Measurements from ENCODE around the gene FIGN. TPM values are rescaled to one million over a fixed set of nuclear protein-coding genes. Genes with fewer than 3 reads are reported as not detected.

Gene FIGN
- polyA plus RNA-seq, 1 experiment, result 2.2 TPM

- no peak for DNase-seq (ENCODE audit: low read depth, low spot score)
- POLR2A ChIA-PET, result no interaction called here
- Histone ChIP-seq H3K9me3 (ENCODE audit: control insufficient read depth, insufficient read depth, low read length) (no peaks in the 10 kb centered on the region), H3K4me3 (ENCODE audit: low read depth, low read length) (no peak overlapping the region), H3K27ac (ENCODE audit: low read depth, low read length) (no peak overlapping the region), H3K27me3 (ENCODE audit: control insufficient read depth, insufficient read depth, low read length) (no peaks in the 10 kb centered on the region)
- CTCF ChIA-PET, result no interaction called here
- TF ChIP-seq CTCF (IDR thresholded peaks at IDR 0.05; ENCODE audit: low read depth, low read length), result no peak
Observed at GRCh38 chr2:163554864-163555263, 180.9 kb downstream of the FIGN start.

- no peak for TF ChIP-seq CTCF (IDR thresholded peaks at IDR 0.05; ENCODE audit: low read depth, low read length)
- POLR2A ChIA-PET, result no interaction called here
Observed at GRCh38 chr2:163553601-163554000, 182.2 kb downstream of the FIGN start.

GRCh38 chr2:163552758-163553157 is 183.1 kb downstream of the FIGN start:
- Histone ChIP-seq H3K4me3 (ENCODE audit: low read depth, low read length) (no peak overlapping the region), H3K27me3 (ENCODE audit: control insufficient read depth, insufficient read depth, low read length) (no peaks in the 10 kb centered on the region), H3K27ac (ENCODE audit: low read depth, low read length) (no peak overlapping the region), H3K9me3 (ENCODE audit: control insufficient read depth, insufficient read depth, low read length) (no peaks in the 10 kb centered on the region)
- ChIA-PET CTCF (no interaction called here), POLR2A (no interaction called here)
- DNase-seq (ENCODE audit: low read depth, low spot score), result no peak
- TF ChIP-seq CTCF (IDR thresholded peaks at IDR 0.05; ENCODE audit: low read depth, low read length), result no peak

More at GRCh38 chr2:163553601-163554000, 182.2 kb downstream of the FIGN start:
- no peak overlapping the region for H3K27ac ChIP-seq (ENCODE audit: low read depth, low read length)
- DNase-seq (ENCODE audit: low read depth, low spot score), result no peak
- no peak overlapping the region for H3K4me3 ChIP-seq (ENCODE audit: low read depth, low read length)
- H3K9me3 ChIP-seq (ENCODE audit: control insufficient read depth, insufficient read depth, low read length), result no peaks in the 10 kb centered on the region
- H3K27me3 ChIP-seq (ENCODE audit: control insufficient read depth, insufficient read depth, low read length), result no peaks in the 10 kb centered on the region
- CTCF ChIA-PET, result no interaction called here

- H3K27ac ChIP-seq (ENCODE audit: low read depth, low read length), result no peak overlapping the region
- H3K4me3 ChIP-seq (ENCODE audit: low read depth, low read length), result no peak overlapping the region
- POLR2A ChIA-PET, result no interaction called here
- DNase-seq (ENCODE audit: low read depth, low spot score), result no peak
- no peak for TF ChIP-seq CTCF (IDR thresholded peaks at IDR 0.05; ENCODE audit: low read depth, low read length)
- H3K27me3 ChIP-seq (ENCODE audit: control insufficient read depth, insufficient read depth, low read length), result no peaks in the 10 kb centered on the region
- CTCF ChIA-PET, result interaction anchor here (1.0 kb wide), 1 partner anchor 183 kb away, joined by 3 read pairs; no protein-coding TSS in a partner anchor
- no peaks in the 10 kb centered on the region for H3K9me3 ChIP-seq (ENCODE audit: control insufficient read depth, insufficient read depth, low read length)
Observed at GRCh38 chr2:163551616-163552373, 184.0 kb downstream of the FIGN start.

- H3K4me3 ChIP-seq (ENCODE audit: low read depth, low read length), result no peak overlapping the region
- DNase-seq (ENCODE audit: low read depth, low spot score), result no peak
- no peak for TF ChIP-seq CTCF (IDR thresholded peaks at IDR 0.05; ENCODE audit: low read depth, low read length)
- no peaks in the 10 kb centered on the region for H3K27me3 ChIP-seq (ENCODE audit: control insufficient read depth, insufficient read depth, low read length)
- ChIA-PET CTCF (no interaction called here), POLR2A (no interaction called here)
- H3K9me3 ChIP-seq (ENCODE audit: control insufficient read depth, insufficient read depth, low read length), result no peaks in the 10 kb centered on the region
- no peak overlapping the region for H3K27ac ChIP-seq (ENCODE audit: low read depth, low read length)
Observed at GRCh38 chr2:163548970-163549369, 186.8 kb downstream of the FIGN start.
